ENCODE data around the gene IRS2. TPM values are rescaled to one million over a fixed set of nuclear protein-coding genes. Genes with fewer than 3 reads are reported as not detected.

Gene IRS2
- total RNA-seq, 2 donors from 2014 or later = 47.8 to 59.8 TPM

DNA sequence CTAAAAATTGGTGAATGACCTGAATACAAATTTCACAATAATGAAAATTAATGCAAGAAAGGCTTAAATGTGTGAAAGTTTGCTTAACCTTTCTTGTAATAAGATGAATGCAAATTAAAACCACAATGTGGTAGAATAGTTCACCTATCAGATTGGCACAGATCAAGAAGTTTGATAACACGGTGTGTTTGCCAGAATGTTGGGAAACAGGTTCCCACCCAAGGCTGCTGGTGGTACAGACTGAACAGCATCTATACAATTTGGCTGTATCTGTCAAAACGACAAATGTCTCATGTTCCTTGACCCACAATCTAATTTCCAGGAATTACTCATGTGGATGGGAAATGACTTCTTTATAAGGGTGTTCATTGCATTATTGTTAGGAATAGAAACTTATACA lies 8.6 kb upstream of the IRS2 start:
- no peak for ATAC-seq (ENCODE audit: insufficient number of reproducible peaks, low FRiP score, low read depth)
- H3K4me3 ChIP-seq = no peak overlapping the region
- H3K4me1 ChIP-seq (ENCODE audit: control insufficient read depth in 1 of 2, low read depth in 2 of 2) = peaks cover 0 to under 1% of the 10 kb centered on the region in 2 donors
- no peak overlapping the region for H3K27ac ChIP-seq
- TF ChIP-seq, protein P1, sequence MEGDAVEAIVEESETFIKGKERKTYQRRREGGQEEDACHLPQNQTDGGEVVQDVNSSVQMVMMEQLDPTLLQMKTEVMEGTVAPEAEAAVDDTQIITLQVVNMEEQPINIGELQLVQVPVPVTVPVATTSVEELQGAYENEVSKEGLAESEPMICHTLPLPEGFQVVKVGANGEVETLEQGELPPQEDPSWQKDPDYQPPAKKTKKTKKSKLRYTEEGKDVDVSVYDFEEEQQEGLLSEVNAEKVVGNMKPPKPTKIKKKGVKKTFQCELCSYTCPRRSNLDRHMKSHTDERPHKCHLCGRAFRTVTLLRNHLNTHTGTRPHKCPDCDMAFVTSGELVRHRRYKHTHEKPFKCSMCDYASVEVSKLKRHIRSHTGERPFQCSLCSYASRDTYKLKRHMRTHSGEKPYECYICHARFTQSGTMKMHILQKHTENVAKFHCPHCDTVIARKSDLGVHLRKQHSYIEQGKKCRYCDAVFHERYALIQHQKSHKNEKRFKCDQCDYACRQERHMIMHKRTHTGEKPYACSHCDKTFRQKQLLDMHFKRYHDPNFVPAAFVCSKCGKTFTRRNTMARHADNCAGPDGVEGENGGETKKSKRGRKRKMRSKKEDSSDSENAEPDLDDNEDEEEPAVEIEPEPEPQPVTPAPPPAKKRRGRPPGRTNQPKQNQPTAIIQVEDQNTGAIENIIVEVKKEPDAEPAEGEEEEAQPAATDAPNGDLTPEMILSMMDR (IDR thresholded peaks at IDR 0.05) = no peak
- H3K9me3 ChIP-seq = no peaks in the 10 kb centered on the region
- no peak for DNase-seq (ENCODE audit: low spot score)
- H3K27me3 ChIP-seq (replicated peaks; ENCODE audit: insufficient read depth) = no peaks in the 10 kb centered on the region
- H3K36me3 ChIP-seq = no peaks in the 10 kb centered on the region

DNA sequence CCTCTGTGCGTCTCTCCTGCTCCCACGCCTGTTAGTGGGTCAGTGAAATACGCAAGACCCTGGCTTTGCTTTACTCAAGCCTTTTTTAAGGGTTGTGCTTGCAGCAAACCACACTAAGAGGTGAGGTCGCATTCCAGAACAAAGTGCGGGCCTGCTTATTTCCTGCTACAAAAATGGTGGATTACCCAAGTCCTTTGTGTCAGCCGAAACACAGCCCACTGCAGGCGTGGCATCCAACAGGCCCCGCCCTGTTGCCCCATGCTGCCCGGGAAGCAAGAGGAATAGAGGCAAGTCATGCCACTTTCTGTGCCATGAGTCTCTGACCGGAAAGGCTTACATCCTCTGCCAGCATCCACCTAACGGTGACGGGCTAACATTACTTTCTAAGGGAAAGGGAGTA lies 7.7 kb upstream of the IRS2 start:
- H3K36me3 ChIP-seq = no peaks in the 10 kb centered on the region
- H3K4me1 ChIP-seq (ENCODE audit: control insufficient read depth in 1 of 2, low read depth in 2 of 2) = peaks cover 0 to 8% of the 10 kb centered on the region in 2 donors
- H3K27me3 ChIP-seq (replicated peaks; ENCODE audit: insufficient read depth) = no peaks in the 10 kb centered on the region
- no peak overlapping the region for H3K4me3 ChIP-seq
- TF ChIP-seq, protein P1 (IDR thresholded peaks at IDR 0.05) = no peak
- DNase-seq (ENCODE audit: low spot score) = no peak
- H3K27ac ChIP-seq = no peak overlapping the region
- H3K9me3 ChIP-seq = no peaks in the 10 kb centered on the region
- no peak for ATAC-seq (ENCODE audit: insufficient number of reproducible peaks, low FRiP score, low read depth)

DNA sequence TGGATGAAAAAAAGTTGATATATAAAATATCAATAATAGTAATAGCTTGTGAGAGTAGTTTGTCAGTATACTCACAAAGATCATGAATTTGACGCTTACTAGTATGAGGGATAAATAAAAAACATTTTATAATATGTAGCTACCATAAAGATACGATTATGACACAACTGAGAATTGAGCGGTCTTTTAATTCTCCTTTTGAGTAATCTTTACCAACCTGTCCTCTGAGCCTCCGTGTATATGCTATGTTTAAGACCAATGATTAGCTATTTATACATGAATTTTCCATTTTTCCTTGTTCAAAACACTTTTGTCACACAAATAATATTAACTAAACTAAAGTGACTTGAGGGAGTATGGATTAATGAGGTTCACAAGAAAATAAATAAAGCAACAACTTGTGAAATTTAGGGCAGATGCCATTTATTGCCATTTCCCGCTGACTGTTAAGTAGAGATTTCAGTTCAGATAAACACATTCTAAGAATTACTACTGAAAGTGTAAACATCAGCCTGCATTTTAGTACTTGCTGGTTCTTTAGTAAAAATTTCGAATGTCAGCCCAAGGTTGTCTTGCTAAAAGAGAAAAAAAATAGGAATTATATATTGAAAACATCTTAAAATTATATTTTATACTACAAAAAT lies 6.2 kb upstream of the IRS2 start:
- TF ChIP-seq, protein P1 (IDR thresholded peaks at IDR 0.05) = no peak
- Histone ChIP-seq H3K27me3 (replicated peaks; ENCODE audit: insufficient read depth) (no peaks in the 10 kb centered on the region), H3K9me3 (no peaks in the 10 kb centered on the region), H3K4me1 (ENCODE audit: control insufficient read depth in 1 of 2, low read depth in 2 of 2) (peaks cover 4 to 18% of the 10 kb centered on the region in 2 donors), H3K36me3 (no peaks in the 10 kb centered on the region), H3K27ac (no peak overlapping the region), H3K4me3 (no peak overlapping the region)
- ATAC-seq (ENCODE audit: insufficient number of reproducible peaks, low FRiP score, low read depth) (no peak), DNase-seq (ENCODE audit: low spot score) (no peak)

DNA sequence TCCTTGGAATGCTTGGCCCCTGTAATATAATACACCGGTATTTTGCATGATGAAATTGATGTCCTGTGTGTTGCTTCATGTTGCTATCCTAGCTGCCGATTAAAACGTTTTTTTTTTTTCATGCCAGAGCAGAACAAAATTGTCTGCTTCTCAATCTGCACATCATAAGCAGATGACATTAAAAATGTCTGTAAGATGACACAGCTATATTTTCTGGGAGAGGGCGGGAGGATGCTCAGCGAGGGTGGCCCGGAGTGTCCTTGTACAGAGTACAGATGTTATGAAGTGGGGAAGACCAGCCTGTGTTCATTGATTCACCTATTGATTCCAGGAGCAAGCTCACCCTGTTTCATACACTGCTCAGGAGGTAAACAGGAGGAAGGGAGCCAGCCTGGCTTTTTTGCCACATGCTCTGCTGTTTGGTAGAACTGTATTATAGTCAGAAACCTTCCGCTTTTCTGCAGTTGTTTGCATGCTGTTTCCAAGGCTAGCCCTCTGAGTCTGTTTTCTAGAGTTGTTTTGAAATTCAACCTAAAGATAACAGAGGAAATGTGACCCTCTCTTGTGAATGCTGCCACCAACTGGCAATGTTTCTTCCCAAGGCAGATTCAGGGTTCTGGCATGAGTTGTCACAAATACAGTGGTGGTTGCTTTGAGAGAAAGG lies 4.7 kb upstream of the IRS2 start:
- Histone ChIP-seq H3K4me1 (ENCODE audit: control insufficient read depth in 1 of 2, low read depth in 2 of 2) (peaks cover 4 to 18% of the 10 kb centered on the region in 2 donors), H3K27me3 (replicated peaks; ENCODE audit: insufficient read depth) (no peaks in the 10 kb centered on the region), H3K9me3 (no peaks in the 10 kb centered on the region), H3K36me3 (no peaks in the 10 kb centered on the region), H3K4me3 (no peak overlapping the region), H3K27ac (no peak overlapping the region)
- TF ChIP-seq, protein P1 (IDR thresholded peaks at IDR 0.05) = no peak
- DNase-seq (ENCODE audit: low spot score) = no peak
- no peak for ATAC-seq (ENCODE audit: insufficient number of reproducible peaks, low FRiP score, low read depth)

DNA sequence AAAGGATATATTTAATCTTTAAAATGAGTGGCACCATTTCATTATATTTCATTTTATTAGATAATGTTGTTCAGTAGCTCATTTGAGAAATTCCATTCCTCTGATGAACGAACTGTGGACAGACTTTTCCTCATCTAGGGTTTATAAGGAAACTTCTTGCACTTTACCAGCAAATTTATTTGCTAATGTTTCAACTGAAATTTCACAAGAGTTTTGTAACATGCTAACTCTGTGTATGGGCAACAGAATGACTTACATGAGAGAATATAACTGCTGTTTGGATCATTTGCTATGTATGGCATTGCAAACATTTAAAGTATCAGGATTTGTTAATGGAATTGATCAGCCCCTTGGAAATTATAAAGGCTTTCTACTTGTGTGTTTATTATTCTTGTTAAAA lies 3.7 kb upstream of the IRS2 start:
- Histone ChIP-seq H3K4me1 (ENCODE audit: control insufficient read depth in 1 of 2, low read depth in 2 of 2) (peaks cover 4 to 18% of the 10 kb centered on the region in 2 donors), H3K27me3 (replicated peaks; ENCODE audit: insufficient read depth) (no peaks in the 10 kb centered on the region), H3K36me3 (no peaks in the 10 kb centered on the region), H3K27ac (peak overlapping the region; percentile 16 to 22), H3K9me3 (no peaks in the 10 kb centered on the region), H3K4me3 (no peak overlapping the region)
- ATAC-seq (ENCODE audit: insufficient number of reproducible peaks, low FRiP score, low read depth) (no peak), DNase-seq (ENCODE audit: low spot score) (no peak)
- TF ChIP-seq, protein P1 (IDR thresholded peaks at IDR 0.05) = no peak

All from thoracic aorta (tissue), 2 donors.